GM18873 (cell line): ENCODE results near the gene TBX1.
"Not testable (repeated sequence)": the region's sequence is repeated elsewhere in the genome, so short reads cannot be mapped to it uniquely, and the experiment has no call there.

Experiments used
- ATAC-seq: cut with Tn5 transposase; IDR thresholded peaks from one replicate; pipeline ENCODE4 v1.9.1; 2021; ENCODE audit warnings: mild to moderate bottlenecking, moderate library complexity, moderate number of reproducible peaks; ENCODE audit not compliant: unreplicated experiment, low FRiP score

Gene TBX1

DNA sequence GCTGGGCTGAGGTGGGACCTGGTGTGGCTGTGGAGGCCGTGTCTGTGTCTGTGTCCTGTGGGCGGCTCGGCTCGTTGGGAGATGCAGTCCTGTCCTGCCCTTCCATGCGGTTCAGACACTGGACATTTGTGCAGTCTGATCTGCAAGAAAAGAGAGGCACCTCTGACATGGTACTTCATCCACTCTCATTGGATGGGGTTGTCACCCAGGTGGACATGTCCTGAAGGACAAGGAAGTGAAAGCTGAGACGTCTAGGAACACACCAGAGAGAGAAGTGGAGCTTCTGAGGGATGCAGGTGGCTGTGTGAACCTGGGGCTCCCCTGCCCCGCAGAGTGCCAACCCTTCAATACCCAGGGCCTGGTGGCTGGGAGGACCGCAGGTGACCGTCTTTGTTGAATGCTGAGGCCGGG, 18.4 kb downstream of the TBX1 start:
- no peak for ATAC-seq

GRCh38 chr22:19779685-19780268, 19.2 kb downstream of the TBX1 start:
- no peak for ATAC-seq

DNA sequence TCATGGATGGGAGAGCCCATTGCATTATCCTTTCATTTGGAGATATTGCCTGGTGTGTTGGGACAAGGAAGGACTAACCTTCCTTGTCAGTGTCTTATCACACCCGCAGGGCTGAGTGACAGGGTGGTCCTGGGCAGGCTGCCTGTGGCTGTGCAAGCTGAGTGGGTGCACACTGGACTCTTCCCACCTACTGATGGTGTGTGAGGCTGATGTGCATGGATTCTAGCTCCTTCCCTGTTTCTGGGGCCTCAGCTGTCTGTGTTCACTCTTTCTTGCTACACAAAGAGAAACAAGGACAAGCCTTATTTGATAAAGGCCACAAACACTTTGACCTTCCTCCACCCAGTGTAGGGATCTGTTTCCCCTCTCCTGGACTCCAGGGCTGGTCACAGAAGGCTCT, 22.0 kb downstream of the TBX1 start:
- no peak for ATAC-seq

GRCh38 chr22:19783586-19784383, 23.2 kb downstream of the TBX1 start:
- ATAC-seq, result no peak

DNA sequence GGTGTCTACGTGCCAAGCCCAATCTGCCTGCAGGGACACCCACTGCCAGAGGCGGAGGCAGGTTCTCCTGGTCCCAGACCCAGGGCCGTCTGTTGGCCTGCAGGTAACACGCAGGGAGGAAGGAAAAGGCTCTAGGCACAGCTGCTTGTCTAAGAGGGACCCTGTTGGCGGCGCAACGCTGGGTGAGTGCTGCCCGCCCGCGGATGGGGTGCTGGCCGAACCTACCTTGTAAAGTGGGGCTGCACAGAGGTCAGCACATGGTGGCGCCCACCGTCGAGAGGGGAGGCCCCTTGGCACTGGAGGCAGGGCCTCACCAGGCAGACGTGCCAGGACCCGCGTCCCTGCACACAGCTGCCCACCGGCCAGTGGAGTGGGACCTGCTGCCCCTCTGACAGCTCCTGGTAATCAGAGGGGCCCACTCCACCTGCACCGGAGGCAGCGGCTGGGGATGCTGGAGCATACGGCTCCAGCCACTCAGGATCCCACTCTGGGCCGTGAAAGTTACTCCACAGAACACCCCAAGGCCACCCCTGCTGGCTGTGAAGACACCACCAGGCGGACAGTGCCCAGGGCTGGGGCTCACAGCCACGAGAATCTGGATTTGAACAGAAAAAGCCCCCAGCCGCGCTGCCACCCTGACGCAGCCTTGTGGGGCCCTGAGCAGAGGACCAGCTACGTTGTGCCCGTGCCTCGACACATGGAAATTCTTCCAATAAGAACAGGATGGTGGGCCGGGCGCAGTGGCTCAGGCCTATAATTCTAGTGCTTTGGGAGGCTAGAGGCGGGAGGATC, 24.0 kb downstream of the TBX1 start:
- no peak for ATAC-seq

- no peak for ATAC-seq
Observed at GRCh38 chr22:19785461-19786263, 25.1 kb downstream of the TBX1 start.

DNA sequence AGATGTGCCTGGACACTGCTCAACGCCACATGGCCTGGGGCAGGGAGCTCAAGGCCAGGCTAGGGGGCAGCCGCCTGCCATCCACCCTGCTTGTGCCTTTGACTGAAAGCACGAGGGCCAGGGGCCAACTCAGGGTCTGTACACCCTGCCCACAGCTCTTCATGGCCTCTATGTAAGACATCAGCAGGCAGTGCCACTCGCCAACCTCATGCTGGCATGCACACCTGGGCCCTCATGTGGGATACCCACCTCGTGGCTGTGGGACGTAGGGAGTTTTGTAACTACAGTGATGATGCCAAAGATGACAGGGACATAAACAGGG, 25.6 kb downstream of the TBX1 start:
- ATAC-seq, result no peak

- ATAC-seq, result no peak
Observed at GRCh38 chr22:19786959-19787848, 26.6 kb downstream of the TBX1 start.

GRCh38 chr22:19787849-19788141, 27.2 kb downstream of the TBX1 start:
- ATAC-seq, result no peak

DNA sequence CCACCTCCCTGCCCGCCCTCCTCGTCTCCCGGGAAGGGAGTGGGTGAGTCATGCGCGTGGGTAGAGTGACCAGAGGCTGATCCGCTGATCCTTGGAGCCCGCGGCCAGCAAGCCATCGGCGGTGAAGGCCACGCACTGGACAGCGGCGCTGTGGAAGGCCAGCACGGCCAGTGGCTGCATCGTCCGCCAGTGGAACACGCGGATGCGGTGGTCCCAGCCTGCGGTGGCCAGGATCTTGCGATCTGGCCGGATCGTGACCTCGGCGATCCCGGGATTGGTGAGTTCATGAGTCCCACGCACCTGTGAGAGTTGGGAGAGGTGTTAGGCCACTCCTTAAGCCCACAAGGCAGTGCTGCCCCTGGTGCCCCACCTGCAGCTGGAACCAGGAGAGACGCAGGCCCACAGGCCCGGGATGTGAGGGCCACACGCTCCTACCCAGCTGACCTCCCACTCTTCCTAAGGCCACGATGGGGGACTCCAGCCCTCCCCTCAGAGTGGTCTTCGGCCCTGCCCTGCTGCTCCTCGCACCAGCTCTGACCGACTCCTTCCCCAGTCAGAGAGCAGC, 28.2 kb downstream of the TBX1 start:
- no peak for ATAC-seq

DNA sequence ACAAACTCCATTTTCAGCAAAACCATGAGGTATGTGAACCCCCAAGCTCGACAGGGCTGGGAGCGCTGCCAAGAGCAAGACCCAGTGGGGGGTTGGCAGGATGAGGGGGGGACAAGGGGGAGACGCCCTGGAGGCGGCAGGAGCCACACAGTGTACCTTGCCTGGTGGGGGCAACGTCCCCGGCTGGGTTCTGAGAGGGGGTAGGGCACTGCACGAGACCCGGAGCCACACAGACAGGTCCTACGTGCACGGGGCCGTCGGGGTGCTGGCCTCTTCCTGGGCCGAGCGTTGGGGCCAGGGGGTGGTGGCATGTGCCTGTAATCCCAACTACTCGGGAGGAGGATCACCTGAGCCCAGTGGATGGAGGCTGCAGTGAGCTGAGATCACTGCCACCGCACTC, 28.8 kb downstream of the TBX1 start:
- ATAC-seq, result no peak

- no peak for ATAC-seq
Observed at GRCh38 chr22:19789828-19790227, 29.2 kb downstream of the TBX1 start.

- no peak for ATAC-seq
Observed at GRCh38 chr22:19791243-19791642, 30.7 kb downstream of the TBX1 start.

GRCh38 chr22:19791894-19792293, 31.3 kb downstream of the TBX1 start:
- no peak for ATAC-seq

- ATAC-seq, result not testable (repeated sequence)
Observed at GRCh38 chr22:19792383-19792896, 31.9 kb downstream of the TBX1 start.

- ATAC-seq, result no peak
Observed at GRCh38 chr22:19793161-19793560, 32.6 kb downstream of the TBX1 start.

DNA sequence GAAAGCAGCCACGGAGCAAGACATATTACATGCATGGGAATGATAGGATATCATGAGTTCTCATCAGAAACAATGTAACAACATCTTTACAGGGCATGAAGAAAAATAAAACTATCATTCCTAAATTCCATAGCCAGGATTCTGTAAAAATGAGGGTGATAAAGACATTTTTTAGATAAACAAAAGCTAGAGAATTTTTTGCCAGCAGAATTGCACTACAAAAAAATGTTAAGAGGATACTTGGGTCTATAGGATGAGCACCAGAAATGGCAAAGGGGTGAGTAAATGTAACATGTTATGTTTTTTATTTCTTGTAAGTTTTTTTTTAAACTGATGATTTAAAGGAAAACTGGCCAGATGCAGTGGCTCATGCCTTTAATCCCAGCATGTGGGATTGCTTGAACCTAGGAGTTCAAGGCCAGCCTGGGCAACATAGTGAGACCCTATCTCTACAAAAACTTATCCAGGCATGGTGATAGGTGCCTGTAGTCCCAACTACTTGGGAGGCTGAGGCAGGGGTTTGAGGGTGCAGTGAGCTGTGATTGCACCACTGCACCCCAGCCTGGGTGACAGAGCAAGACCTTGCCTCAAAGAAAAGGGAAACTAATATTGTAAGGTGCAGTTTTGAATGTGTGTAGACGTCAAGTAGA, 33.2 kb downstream of the TBX1 start:
- ATAC-seq, result no peak

DNA sequence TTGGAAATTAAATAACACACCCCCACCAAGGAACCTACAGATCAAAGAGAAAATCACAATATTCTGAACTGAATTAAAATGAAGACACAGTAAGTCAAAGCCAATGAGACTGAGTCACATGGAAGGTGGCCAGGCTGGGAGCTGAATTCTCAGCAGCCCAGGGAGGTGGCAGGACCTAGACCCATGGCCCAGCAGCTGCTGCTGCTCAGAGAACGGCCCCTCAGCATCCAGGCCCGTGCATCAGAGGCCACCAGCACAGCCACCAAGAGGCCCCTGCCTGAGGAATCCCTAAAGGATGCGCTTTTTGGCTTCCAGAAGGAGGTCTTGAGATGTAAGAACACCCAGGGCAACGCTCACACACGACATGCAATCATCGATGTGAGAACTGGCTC, 35.0 kb downstream of the TBX1 start:
- no peak for ATAC-seq

GRCh38 chr22:19796160-19796559, 35.6 kb downstream of the TBX1 start:
- no peak for ATAC-seq
